Measurements from ENCODE around the gene RGMA. TPM values are rescaled to one million over a fixed set of nuclear protein-coding genes. Genes with fewer than 3 reads are reported as not detected.

Gene RGMA
- total and polyA plus RNA-seq, 10 of the 15 experiments (the other 5 are each of a cell fraction or from before 2014, with no cell fraction given), result not detected

DNA sequence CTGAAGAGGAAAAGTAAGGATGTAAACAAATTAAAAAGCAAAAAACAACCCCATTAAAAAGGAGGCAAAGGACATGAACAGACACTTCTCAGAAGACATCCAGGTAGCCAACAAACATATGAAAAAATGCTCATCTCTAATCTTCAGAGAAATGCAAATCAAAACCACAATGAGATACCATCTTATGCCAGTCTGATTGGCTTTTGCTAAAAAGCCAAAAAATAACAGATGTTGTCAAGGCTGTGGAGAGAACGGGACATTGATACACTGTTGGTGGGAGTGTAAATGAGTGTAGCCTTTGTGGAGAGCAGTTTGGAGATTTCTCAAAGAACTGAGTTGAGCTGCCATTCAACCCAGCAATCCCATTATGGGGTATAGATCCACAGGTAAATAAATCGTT lies 18.6 kb upstream of the RGMA start (continued):
- TF ChIP-seq, protein P1, sequence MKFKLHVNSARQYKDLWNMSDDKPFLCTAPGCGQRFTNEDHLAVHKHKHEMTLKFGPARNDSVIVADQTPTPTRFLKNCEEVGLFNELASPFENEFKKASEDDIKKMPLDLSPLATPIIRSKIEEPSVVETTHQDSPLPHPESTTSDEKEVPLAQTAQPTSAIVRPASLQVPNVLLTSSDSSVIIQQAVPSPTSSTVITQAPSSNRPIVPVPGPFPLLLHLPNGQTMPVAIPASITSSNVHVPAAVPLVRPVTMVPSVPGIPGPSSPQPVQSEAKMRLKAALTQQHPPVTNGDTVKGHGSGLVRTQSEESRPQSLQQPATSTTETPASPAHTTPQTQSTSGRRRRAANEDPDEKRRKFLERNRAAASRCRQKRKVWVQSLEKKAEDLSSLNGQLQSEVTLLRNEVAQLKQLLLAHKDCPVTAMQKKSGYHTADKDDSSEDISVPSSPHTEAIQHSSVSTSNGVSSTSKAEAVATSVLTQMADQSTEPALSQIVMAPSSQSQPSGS (IDR thresholded peaks at IDR 0.05; ENCODE audit: low read length), result no peak
- TF ChIP-seq GABPA (IDR thresholded peaks at IDR 0.05; ENCODE audit: low read depth), result no peak

DNA sequence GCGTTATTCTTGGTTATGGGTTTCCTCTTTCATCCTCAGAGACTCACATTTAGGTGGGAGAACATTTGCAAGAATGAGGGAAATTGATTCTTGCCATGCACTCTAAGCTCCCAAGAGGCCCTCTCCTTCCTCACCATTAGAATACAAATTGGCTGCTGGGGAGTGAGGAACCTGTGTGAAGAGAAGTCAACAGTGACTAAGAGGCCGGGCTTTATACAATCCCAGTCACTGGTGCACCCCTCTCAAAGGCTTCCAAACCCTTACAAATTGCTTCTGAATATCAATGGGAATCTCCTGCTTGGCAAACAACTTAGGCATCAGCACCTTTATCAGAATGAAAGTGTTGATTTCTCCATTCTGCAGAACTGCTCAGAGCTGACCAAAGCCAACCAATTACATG lies 16.5 kb upstream of the RGMA start:
- ATAC-seq, result no peak
- Histone ChIP-seq H4K20me1 (ENCODE audit: control insufficient read depth, insufficient read depth) (no peaks in the 10 kb centered on the region), H3K4me2 (ENCODE audit: control insufficient read depth, insufficient read depth) (no peak overlapping the region), H3K4me1 (ENCODE audit: control insufficient read depth, insufficient read depth, low read length) (no peaks in the 10 kb centered on the region), H3K9me3 (replicated peaks; ENCODE audit: control insufficient read depth, insufficient read depth, low read length) (no peaks in the 10 kb centered on the region), H3K27me3 (replicated peaks in 1 of 2; ENCODE audit: control insufficient read depth in 2 of 2, insufficient read depth in 2 of 2, low read length in 1 of 2) (peaks cover 0 to 2% of the 10 kb centered on the region in 2 experiments; a peak in 1 of 4 replicates), H2AFZ (ENCODE audit: control insufficient read depth, low read depth, low read length) (no peak overlapping the region), H3K9ac (ENCODE audit: control insufficient read depth, insufficient read depth, low read length) (no peak overlapping the region), H3K36me3 (ENCODE audit: control insufficient read depth in 2 of 2, insufficient read depth in 2 of 2, low read length in 1 of 2) (no peaks in the 10 kb centered on the region), H3K27ac (ENCODE audit: control insufficient read depth, insufficient read depth) (no peak overlapping the region), H3K79me2 (ENCODE audit: control insufficient read depth, insufficient read depth, low read length) (no peaks in the 10 kb centered on the region), H3K4me3 (no peak overlapping the region)
- POLR2A ChIA-PET, result no interaction called here
- no peak for DNase-seq (ENCODE audit: low read depth, low spot score)
- CTCF ChIA-PET, result no interaction called here
- BruUV-seq (replicated peaks), result no TSS peak
- intact Hi-C loops (cut with micrococcal nuclease; ENCODE audit: unreplicated experiment), result no loop called here
- in situ Hi-C loops (cut with MboI), result no loop called here
- SMC1A ChIA-PET (ENCODE audit: uncharacterized antibody, unreplicated experiment), result no interaction called here
- RAD21 ChIA-PET (ENCODE audit: unreplicated experiment), result no interaction called here
- no peak for FAIRE-seq
- 56% methylated on average over 2 of the region's 2 CpGs for WGBS (ENCODE audit: insufficient coverage, insufficient replicate concordance, low lambda C conversion rate, missing lambda C conversion rate)
- no peak for TF ChIP-seq EGR1 (IDR thresholded peaks at IDR 0.05; ENCODE audit: borderline replicate concordance in 1 of 2, low read depth in 2 of 2, low read length in 2 of 2)
- TF ChIP-seq, protein P2, sequence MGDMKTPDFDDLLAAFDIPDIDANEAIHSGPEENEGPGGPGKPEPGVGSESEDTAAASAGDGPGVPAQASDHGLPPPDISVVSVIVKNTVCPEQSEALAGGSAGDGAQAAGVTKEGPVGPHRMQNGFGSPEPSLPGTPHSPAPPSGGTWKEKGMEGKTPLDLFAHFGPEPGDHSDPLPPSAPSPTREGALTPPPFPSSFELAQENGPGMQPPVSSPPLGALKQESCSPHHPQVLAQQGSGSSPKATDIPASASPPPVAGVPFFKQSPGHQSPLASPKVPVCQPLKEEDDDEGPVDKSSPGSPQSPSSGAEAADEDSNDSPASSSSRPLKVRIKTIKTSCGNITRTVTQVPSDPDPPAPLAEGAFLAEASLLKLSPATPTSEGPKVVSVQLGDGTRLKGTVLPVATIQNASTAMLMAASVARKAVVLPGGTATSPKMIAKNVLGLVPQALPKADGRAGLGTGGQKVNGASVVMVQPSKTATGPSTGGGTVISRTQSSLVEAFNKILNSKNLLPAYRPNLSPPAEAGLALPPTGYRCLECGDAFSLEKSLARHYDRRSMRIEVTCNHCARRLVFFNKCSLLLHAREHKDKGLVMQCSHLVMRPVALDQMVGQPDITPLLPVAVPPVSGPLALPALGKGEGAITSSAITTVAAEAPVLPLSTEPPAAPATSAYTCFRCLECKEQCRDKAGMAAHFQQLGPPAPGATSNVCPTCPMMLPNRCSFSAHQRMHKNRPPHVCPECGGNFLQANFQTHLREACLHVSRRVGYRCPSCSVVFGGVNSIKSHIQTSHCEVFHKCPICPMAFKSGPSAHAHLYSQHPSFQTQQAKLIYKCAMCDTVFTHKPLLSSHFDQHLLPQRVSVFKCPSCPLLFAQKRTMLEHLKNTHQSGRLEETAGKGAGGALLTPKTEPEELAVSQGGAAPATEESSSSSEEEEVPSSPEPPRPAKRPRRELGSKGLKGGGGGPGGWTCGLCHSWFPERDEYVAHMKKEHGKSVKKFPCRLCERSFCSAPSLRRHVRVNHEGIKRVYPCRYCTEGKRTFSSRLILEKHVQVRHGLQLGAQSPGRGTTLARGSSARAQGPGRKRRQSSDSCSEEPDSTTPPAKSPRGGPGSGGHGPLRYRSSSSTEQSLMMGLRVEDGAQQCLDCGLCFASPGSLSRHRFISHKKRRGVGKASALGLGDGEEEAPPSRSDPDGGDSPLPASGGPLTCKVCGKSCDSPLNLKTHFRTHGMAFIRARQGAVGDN (IDR thresholded peaks at IDR 0.05), result no peak

Measured in GM12878 (cell line).